K562 (cell line): ENCODE measurements around the gene TIMM50. TPM values are rescaled to one million over a fixed set of nuclear protein-coding genes. Genes with fewer than 3 reads are reported as not detected.
A peak's percentile ranks its signal among the peaks of the same experiment; 100 is the strongest.

Experiments
- CCAR2 ChIP-seq: fragments of 200-400 bp; formaldehyde crosslinking; IDR thresholded peaks from 2 replicates; pipeline ENCODE4 v1.6.1; 2017; ENCODE audit warnings: mild to moderate bottlenecking, low read depth, low read length
- CHD7 ChIP-seq: fragments of 200-600 bp; sonication (generic); IDR thresholded peaks from one replicate; pipeline ENCODE4 v1.6.1; 2012; ENCODE audit warnings: mild to moderate bottlenecking, low read depth, low read length, inconsistent platforms
- ESRRA ChIP-seq: fragments of 450-650 bp; IDR thresholded peaks from 2 replicates; pipeline ENCODE4 v1.6.1; 2014; ENCODE audit warnings: low read depth, mild to moderate bottlenecking, moderate library complexity, borderline replicate concordance
- NCOA6 ChIP-seq: fragments of 450-650 bp; IDR thresholded peaks from 2 replicates; pipeline ENCODE4 v1.6.1; 2017; ENCODE audit warnings: mild to moderate bottlenecking
- RBFOX2 ChIP-seq: fragments of 200-400 bp; formaldehyde crosslinking; IDR thresholded peaks from 2 replicates; pipeline ENCODE4 v1.6.1; 2017; ENCODE audit warnings: low read depth, mild to moderate bottlenecking, low read length, moderate library complexity
- RBM15 ChIP-seq: fragments of 200-400 bp; formaldehyde crosslinking; IDR thresholded peaks from 2 replicates; pipeline ENCODE4 v1.6.1; 2018; ENCODE audit warnings: mild to moderate bottlenecking, low read length, moderate library complexity; ENCODE audit not compliant: insufficient read depth
- SMAD2 ChIP-seq: fragments of 150-350 bp; IDR thresholded peaks from 2 replicates; pipeline ENCODE4 v1.6.1; 2014; ENCODE audit warnings: low read depth, mild to moderate bottlenecking, low read length
- SRSF7 ChIP-seq: fragments of 200-400 bp; formaldehyde crosslinking; optimal IDR thresholded peaks from 2 replicates; pipeline ENCODE3; 2017; ENCODE audit warnings: mild to moderate bottlenecking, low read depth, low read length
- TAF9B ChIP-seq: fragments of 450-650 bp; IDR thresholded peaks from 2 replicates; pipeline ENCODE4 v1.6.1; 2018; ENCODE audit warnings: mild to moderate bottlenecking; ENCODE audit not compliant: partially characterized antibody
- TOE1 ChIP-seq, 2 experiments: fragments of 450-650 bp in 1 of 2; sonication (generic) in 1 of 2; formaldehyde crosslinking in 1 of 2; IDR thresholded peaks; 2 replicates each; pipeline versions ENCODE4 v1.7.1 to v1.8.0; 2016 to 2022; ENCODE audit warnings: borderline replicate concordance in 2 of 2, mild to moderate bottlenecking in 2 of 2, antibody characterized with exemption in 1 of 2, inconsistent platforms in 1 of 2, low read depth in 1 of 2, missing genetic modification reagents in 1 of 2, moderate library complexity in 1 of 2
- ZFPM2 ChIP-seq: fragments of 250-450 bp; sonication (Bioruptor Pico); IDR thresholded peaks from 2 replicates; pipeline ENCODE4 v1.5.1; 2022; ENCODE audit warnings: mild to moderate bottlenecking
- ZNF75A ChIP-seq: fragments of 450-650 bp; formaldehyde crosslinking; IDR thresholded peaks from 2 replicates; pipeline ENCODE4 v1.4.0; 2020; ENCODE audit warnings: mild to moderate bottlenecking
- polyA plus RNA-seq, 8 experiments: library from polyadenylated mRNA; depleted of rRNA in 4 of 8; stranded (reverse) in 5 of 8; unstranded in 3 of 8; fragments of >200 nt; fragmentation: Nextera tagmentation in 2 of 8; fragmentation: Illumina TruSeq in 1 of 8; extraction: Ambion mirVana in 2 of 8; extraction: Trizol in 1 of 8; gene quantifications; 2 replicates each; pipeline versions ENCODE4 v1.2.1 to v1.2.3, GENCODE V29; 2011 to 2014; ENCODE audit warnings: inconsistent platforms in 1 of 8, missing spikeins in 1 of 8
- total RNA-seq, 7 experiments: library from RNA; depleted of rRNA in 6 of 7; stranded (reverse); fragments of >200 nt in 6 of 7; fragmentation: Illumina TruSeq in 2 of 7; extraction: Trizol in 2 of 7; gene quantifications; 2 replicates each; pipeline versions ENCODE4 v1.2.1 to v1.2.3, GENCODE V29; 2011 to 2021; ENCODE audit warnings: low replicate concordance in 1 of 7

Gene TIMM50
- total and polyA plus RNA-seq, 9 of the 15 experiments (the other 6 are each of a cell fraction or from before 2014, with no cell fraction given), result 28.3 to 221 (median 170) TPM

- TF ChIP-seq CHD7 (no peak), CCAR2 (no peak), SMAD2 (no peak), NCOA6 (no peak), RBM15 (no peak), ZNF75A (no peak), TOE1 (IDR thresholded peaks at IDR 0.05; ENCODE audit: borderline replicate concordance) (peak; percentile 43; the same call in 1 of the 2 replicates), TOE1 (CRISPR knock-in tag; IDR thresholded peaks at IDR 0.05; ENCODE audit: borderline replicate concordance, low read depth) (no peak), SRSF7 (no peak), ESRRA (peak; percentile 21; the same call in 1 of the 2 replicates), RBFOX2 (peak; percentile 97), ZFPM2 (no peak), TAF9B (no peak)
These were observed 35.2 kb upstream of the TIMM50 start, which contains the start of gene SUPT5H (continued) for GRCh38 chr19:39445196-39446111.
